IPS DF 6.9 (cell line): Measurements from ENCODE around the gene ZNF592.

Experiments
- DNase-seq: peaks from one replicate; pipeline ENCODE4 v3.0.0-alpha.2; 2013; ENCODE audit warnings: low read depth, low spot score
- H3K27ac ChIP-seq: one replicate; pipeline ENCODE4 v1.5.1; 2013; ENCODE audit warnings: low read length, control low read depth
- H3K27me3 ChIP-seq: 2 replicates; pipeline ENCODE4 v1.6.1; 2013; ENCODE audit warnings: mild to moderate bottlenecking, low read length; ENCODE audit not compliant: control insufficient read depth, insufficient read depth
- H3K36me3 ChIP-seq: 2 replicates; pipeline ENCODE4 v1.6.1; 2013; ENCODE audit warnings: low read length; ENCODE audit not compliant: control insufficient read depth, insufficient read depth
- H3K4me1 ChIP-seq: 2 replicates; pipeline ENCODE4 v1.6.1; 2013; ENCODE audit warnings: low read length; ENCODE audit not compliant: control insufficient read depth, insufficient read depth
- H3K4me3 ChIP-seq: 2 replicates; pipeline ENCODE4 v1.5.1; 2013; ENCODE audit warnings: mild to moderate bottlenecking, low read length
- H3K9me3 ChIP-seq: 2 replicates; pipeline ENCODE4 v1.6.1; 2013; ENCODE audit warnings: low read length, inconsistent platforms; ENCODE audit not compliant: control insufficient read depth, insufficient read depth
- WGBS: extraction: QIAGEN DNeasy Blood & Tissue Kit; methylation state at CpG from one replicate; pipeline ENCODE4 v1.1.7; 2013; ENCODE audit warnings: mixed read lengths, missing lambda C conversion rate; ENCODE audit not compliant: insufficient read length, insufficient coverage; 5-methylcytosine and 5-hydroxymethylcytosine counted together

ZNF592 gene

DNA sequence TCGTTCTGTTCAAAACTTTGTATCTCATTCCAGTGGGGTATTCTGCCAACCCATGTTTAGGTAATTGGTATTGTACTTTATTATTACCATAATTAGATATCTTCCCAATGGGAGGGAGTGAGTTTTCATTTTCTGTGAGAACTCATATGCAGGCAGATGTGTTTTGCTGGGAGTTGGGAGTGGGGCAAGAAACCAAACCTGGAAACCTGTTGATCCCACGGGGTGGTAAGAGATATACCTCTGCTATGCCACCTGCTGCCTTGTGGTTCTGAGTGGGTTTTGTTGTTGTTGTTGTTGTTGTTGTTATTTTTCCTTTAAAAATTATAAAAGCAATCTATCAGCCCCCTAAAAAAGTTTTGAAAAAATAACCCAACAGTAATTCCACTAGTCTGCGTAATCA, 32.1 kb downstream of the ZNF592 start:
- WGBS: no CpG with 5 or more reads among the region's 3 CpGs
- no peak for DNase-seq
- no peaks in the 10 kb centered on the region for H3K27me3 ChIP-seq
- H3K27ac ChIP-seq: no peak overlapping the region
- H3K4me3 ChIP-seq: no peak overlapping the region
- H3K9me3 ChIP-seq: no peaks in the 10 kb centered on the region
- H3K36me3 ChIP-seq: peaks cover 12% of the 10 kb centered on the region
- H3K4me1 ChIP-seq: peaks cover 2% of the 10 kb centered on the region

GRCh38 chr15:84781495-84781894, 33.1 kb downstream of the ZNF592 start:
- DNase-seq: no peak
- WGBS: no CpG with 5 or more reads among the region's 1 CpG
- Histone ChIP-seq H3K36me3 (peaks cover 12% of the 10 kb centered on the region), H3K4me3 (no peak overlapping the region), H3K27ac (no peak overlapping the region), H3K9me3 (no peaks in the 10 kb centered on the region), H3K27me3 (no peaks in the 10 kb centered on the region), H3K4me1 (peaks cover 2% of the 10 kb centered on the region)

DNA sequence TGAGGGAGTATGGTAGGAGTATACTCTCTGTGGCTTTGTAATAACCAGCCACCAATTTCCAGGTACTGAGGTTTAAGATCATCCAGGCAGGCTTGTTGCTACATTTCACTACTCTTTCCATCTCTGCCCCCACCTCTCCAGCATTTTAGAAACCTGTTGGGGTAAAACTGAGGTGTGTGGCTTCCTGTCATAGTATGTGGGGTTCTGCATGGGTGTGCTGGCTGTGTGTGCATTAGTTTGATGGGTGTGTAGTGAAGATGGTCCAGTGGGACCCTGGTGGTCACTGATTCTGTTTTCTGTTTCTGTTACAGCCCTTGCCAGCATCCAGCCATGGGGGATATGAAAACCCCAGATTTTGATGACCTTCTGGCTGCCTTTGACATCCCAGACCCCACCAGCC, 34.0 kb downstream of the ZNF592 start:
- H3K9me3 ChIP-seq: no peaks in the 10 kb centered on the region
- DNase-seq: no peak
- H3K4me3 ChIP-seq: no peak overlapping the region
- no peak overlapping the region for H3K27ac ChIP-seq
- no peaks in the 10 kb centered on the region for H3K27me3 ChIP-seq
- peaks cover 2% of the 10 kb centered on the region for H3K4me1 ChIP-seq
- H3K36me3 ChIP-seq: peaks cover 12% of the 10 kb centered on the region

- H3K36me3 ChIP-seq: peaks cover 12% of the 10 kb centered on the region
- peaks cover 2% of the 10 kb centered on the region; the same call in 1 of the 2 replicates for H3K4me1 ChIP-seq
- H3K9me3 ChIP-seq: no peaks in the 10 kb centered on the region
- no peaks in the 10 kb centered on the region for H3K27me3 ChIP-seq
- no peak overlapping the region for H3K4me3 ChIP-seq
- no CpG with 5 or more reads among the region's 12 CpGs for WGBS
- H3K27ac ChIP-seq: no peak overlapping the region
- DNase-seq: no peak
Observed at GRCh38 chr15:84783493-84784251, 35.3 kb downstream of the ZNF592 start.

- H3K36me3 ChIP-seq: peaks cover 12% of the 10 kb centered on the region
- peaks cover 2% of the 10 kb centered on the region; the same call in 1 of the 2 replicates for H3K4me1 ChIP-seq
- no CpG with 5 or more reads among the region's 17 CpGs for WGBS
- H3K27me3 ChIP-seq: no peaks in the 10 kb centered on the region
- no peak overlapping the region for H3K4me3 ChIP-seq
- no peaks in the 10 kb centered on the region for H3K9me3 ChIP-seq
- no peak for DNase-seq
- H3K27ac ChIP-seq: no peak overlapping the region
Observed at GRCh38 chr15:84784262-84784661, 35.9 kb downstream of the ZNF592 start.

GRCh38 chr15:84785053-84785452, 36.7 kb downstream of the ZNF592 start:
- peaks cover 2% of the 10 kb centered on the region; the same call in 1 of the 2 replicates for H3K4me1 ChIP-seq
- no peaks in the 10 kb centered on the region for H3K9me3 ChIP-seq
- no peak for DNase-seq
- no peaks in the 10 kb centered on the region for H3K27me3 ChIP-seq
- H3K27ac ChIP-seq: no peak overlapping the region
- peaks cover 12% of the 10 kb centered on the region for H3K36me3 ChIP-seq
- WGBS: no CpG with 5 or more reads among the region's 5 CpGs
- H3K4me3 ChIP-seq: no peak overlapping the region

- DNase-seq: no peak
- Histone ChIP-seq H3K4me3 (no peak overlapping the region), H3K4me1 (peaks cover 2% of the 10 kb centered on the region; the same call in 1 of the 2 replicates), H3K9me3 (no peaks in the 10 kb centered on the region), H3K36me3 (peaks cover 5% of the 10 kb centered on the region), H3K27me3 (no peaks in the 10 kb centered on the region), H3K27ac (no peak overlapping the region)
- WGBS: 100% methylated on average over 1 of the region's 2 CpGs
Observed at GRCh38 chr15:84788500-84788899, 40.1 kb downstream of the ZNF592 start.

DNA sequence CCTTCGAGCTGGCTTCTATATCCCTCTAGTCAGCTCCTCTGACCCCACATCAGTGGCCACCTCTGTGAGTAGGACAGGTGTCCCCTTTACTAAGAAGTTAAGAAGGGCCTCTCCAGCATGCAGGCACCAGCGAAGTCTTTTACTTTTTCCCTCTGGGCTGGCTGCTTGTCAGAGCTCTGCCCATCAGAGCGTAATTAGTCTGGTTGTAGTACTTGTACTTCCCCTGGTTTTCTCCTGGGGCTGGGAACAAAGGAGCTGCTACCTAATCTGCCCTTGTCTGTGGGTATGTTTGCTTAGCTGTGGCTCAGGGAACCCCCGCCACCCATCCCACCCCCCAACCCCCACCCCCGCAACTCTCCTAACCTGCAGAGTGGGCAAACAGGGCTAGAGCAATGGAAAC, 41.4 kb downstream of the ZNF592 start:
- no peak for DNase-seq
- Histone ChIP-seq H3K4me3 (no peak overlapping the region), H3K36me3 (no peaks in the 10 kb centered on the region; the same call in 1 of the 2 replicates), H3K27ac (no peak overlapping the region), H3K9me3 (no peaks in the 10 kb centered on the region), H3K27me3 (no peaks in the 10 kb centered on the region), H3K4me1 (no peaks in the 10 kb centered on the region)
- no CpG with 5 or more reads among the region's 5 CpGs for WGBS

GRCh38 chr15:84790676-84791075, 42.3 kb downstream of the ZNF592 start:
- H3K36me3 ChIP-seq: no peaks in the 10 kb centered on the region
- no peak overlapping the region for H3K27ac ChIP-seq
- no peaks in the 10 kb centered on the region for H3K9me3 ChIP-seq
- no peaks in the 10 kb centered on the region for H3K27me3 ChIP-seq
- no peak overlapping the region for H3K4me3 ChIP-seq
- no peak for DNase-seq
- WGBS: no CpG with 5 or more reads among the region's 4 CpGs
- no peaks in the 10 kb centered on the region for H3K4me1 ChIP-seq

- H3K9me3 ChIP-seq: no peaks in the 10 kb centered on the region
- WGBS: no CpG with 5 or more reads among the region's 2 CpGs
- H3K4me1 ChIP-seq: no peaks in the 10 kb centered on the region
- H3K27ac ChIP-seq: no peak overlapping the region
- H3K27me3 ChIP-seq: no peaks in the 10 kb centered on the region
- DNase-seq: no peak
- no peak overlapping the region for H3K4me3 ChIP-seq
- H3K36me3 ChIP-seq: no peaks in the 10 kb centered on the region
Observed at GRCh38 chr15:84791763-84792162, 43.4 kb downstream of the ZNF592 start.
